ENCODE data around the gene EOLA2.

DNA sequence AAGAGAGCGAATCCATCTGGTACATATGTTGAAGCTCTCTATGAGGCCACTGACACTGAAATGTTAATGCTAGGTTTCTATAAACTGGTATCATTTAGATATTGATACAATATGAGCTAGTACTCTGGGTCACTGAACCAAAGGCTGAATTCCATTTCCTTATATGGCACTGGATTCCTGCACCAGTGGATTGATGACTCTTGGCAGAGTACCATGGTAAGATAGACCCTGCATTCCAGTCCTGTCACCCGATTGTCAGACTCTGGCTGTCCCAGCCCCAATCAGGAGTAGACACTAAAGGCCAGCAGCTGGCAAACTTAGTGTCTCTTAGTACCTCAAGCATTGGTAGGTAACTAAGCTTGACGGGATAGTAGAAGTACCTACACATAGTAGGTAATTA, 44.0 kb upstream of the EOLA2 start:
- TF ChIP-seq, protein P1, sequence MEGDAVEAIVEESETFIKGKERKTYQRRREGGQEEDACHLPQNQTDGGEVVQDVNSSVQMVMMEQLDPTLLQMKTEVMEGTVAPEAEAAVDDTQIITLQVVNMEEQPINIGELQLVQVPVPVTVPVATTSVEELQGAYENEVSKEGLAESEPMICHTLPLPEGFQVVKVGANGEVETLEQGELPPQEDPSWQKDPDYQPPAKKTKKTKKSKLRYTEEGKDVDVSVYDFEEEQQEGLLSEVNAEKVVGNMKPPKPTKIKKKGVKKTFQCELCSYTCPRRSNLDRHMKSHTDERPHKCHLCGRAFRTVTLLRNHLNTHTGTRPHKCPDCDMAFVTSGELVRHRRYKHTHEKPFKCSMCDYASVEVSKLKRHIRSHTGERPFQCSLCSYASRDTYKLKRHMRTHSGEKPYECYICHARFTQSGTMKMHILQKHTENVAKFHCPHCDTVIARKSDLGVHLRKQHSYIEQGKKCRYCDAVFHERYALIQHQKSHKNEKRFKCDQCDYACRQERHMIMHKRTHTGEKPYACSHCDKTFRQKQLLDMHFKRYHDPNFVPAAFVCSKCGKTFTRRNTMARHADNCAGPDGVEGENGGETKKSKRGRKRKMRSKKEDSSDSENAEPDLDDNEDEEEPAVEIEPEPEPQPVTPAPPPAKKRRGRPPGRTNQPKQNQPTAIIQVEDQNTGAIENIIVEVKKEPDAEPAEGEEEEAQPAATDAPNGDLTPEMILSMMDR (IDR thresholded peaks at IDR 0.05): no peak
- TF ChIP-seq TEAD4 (CRISPR knock-in tag; IDR thresholded peaks at IDR 0.05): no peak
- no peak for TF ChIP-seq FOXJ3 (CRISPR knock-in tag; IDR thresholded peaks at IDR 0.05; ENCODE audit: borderline replicate concordance)
- TF ChIP-seq FOXP1 (CRISPR knock-in tag; IDR thresholded peaks at IDR 0.05; ENCODE audit: borderline replicate concordance): no peak
- TF ChIP-seq SP1 (CRISPR knock-in tag; conservative IDR thresholded peaks at IDR 0.05): no peak
- TF ChIP-seq, protein P2, sequence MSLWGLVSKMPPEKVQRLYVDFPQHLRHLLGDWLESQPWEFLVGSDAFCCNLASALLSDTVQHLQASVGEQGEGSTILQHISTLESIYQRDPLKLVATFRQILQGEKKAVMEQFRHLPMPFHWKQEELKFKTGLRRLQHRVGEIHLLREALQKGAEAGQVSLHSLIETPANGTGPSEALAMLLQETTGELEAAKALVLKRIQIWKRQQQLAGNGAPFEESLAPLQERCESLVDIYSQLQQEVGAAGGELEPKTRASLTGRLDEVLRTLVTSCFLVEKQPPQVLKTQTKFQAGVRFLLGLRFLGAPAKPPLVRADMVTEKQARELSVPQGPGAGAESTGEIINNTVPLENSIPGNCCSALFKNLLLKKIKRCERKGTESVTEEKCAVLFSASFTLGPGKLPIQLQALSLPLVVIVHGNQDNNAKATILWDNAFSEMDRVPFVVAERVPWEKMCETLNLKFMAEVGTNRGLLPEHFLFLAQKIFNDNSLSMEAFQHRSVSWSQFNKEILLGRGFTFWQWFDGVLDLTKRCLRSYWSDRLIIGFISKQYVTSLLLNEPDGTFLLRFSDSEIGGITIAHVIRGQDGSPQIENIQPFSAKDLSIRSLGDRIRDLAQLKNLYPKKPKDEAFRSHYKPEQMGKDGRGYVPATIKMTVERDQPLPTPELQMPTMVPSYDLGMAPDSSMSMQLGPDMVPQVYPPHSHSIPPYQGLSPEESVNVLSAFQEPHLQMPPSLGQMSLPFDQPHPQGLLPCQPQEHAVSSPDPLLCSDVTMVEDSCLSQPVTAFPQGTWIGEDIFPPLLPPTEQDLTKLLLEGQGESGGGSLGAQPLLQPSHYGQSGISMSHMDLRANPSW (CRISPR knock-in tag; conservative IDR thresholded peaks at IDR 0.05; ENCODE audit: low read depth): no peak

Data from WTC11 (cell line).